ENCODE data around the gene COA6.
"Not testable (repeated sequence)": the region's sequence is repeated elsewhere in the genome, so short reads cannot be mapped to it uniquely, and the experiment has no call there.

COA6 gene

DNA sequence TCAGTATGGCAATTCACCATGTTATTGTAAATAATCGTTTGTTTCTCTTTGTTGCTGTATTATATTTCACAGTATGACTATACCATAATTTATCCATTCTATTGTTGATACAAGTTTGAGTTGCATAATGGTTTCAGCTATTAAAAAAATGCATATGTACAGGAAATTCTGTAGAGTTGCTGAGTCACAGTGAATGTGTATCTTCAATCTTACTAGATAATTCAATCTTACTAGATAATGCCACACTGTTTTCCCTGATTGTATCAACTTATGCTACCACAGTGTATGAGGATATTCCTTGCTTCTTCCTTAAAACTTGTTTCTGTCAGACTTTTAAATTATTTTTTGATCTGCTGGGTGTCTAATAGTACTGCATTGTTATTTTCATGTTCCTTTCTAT is 3.5 kb upstream of the COA6 start:
- no peak for DNase-seq (ENCODE audit: low read depth)

- no peak for DNase-seq (ENCODE audit: low read depth)
These were observed 1.8 kb upstream of the COA6 start for GRCh38 chr1:234371414-234371813.

- DNase-seq (ENCODE audit: low read depth): no peak
These were observed 1.1 kb upstream of the COA6 start for GRCh38 chr1:234372011-234372757.

GRCh38 chr1:234373959-234374254 is 651 bp downstream of the COA6 start:
- no peak for DNase-seq (ENCODE audit: low read depth)

- DNase-seq (ENCODE audit: low read depth): no peak
These were observed 2.4 kb downstream of the COA6 start for GRCh38 chr1:234375672-234376071.

DNA sequence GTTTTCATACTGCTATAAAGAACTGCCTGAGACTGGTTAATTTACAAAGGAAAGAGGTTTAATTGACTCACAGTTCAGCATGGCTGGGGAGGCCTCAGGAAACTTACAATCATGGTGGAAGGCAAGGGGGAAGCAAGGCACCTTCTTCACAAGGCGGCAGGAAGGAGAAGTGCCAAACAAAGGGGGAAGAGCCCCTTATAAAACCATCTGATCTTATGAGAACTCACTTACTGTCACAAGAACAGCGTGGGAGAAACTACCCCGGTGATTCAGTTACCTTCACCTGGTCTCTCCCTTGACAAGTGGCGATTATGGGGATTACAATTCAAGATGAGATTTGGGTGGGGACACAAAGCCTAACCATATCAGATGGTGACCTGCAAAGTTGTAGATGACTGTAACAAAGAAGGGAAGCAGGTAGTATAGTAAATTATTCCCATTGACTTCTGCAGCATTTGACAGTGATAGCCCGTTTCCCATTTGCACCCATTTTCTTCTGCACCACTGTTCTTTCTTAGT is 6.4 kb downstream of the COA6 start:
- not testable (repeated sequence) for DNase-seq (ENCODE audit: low read depth)

DNA sequence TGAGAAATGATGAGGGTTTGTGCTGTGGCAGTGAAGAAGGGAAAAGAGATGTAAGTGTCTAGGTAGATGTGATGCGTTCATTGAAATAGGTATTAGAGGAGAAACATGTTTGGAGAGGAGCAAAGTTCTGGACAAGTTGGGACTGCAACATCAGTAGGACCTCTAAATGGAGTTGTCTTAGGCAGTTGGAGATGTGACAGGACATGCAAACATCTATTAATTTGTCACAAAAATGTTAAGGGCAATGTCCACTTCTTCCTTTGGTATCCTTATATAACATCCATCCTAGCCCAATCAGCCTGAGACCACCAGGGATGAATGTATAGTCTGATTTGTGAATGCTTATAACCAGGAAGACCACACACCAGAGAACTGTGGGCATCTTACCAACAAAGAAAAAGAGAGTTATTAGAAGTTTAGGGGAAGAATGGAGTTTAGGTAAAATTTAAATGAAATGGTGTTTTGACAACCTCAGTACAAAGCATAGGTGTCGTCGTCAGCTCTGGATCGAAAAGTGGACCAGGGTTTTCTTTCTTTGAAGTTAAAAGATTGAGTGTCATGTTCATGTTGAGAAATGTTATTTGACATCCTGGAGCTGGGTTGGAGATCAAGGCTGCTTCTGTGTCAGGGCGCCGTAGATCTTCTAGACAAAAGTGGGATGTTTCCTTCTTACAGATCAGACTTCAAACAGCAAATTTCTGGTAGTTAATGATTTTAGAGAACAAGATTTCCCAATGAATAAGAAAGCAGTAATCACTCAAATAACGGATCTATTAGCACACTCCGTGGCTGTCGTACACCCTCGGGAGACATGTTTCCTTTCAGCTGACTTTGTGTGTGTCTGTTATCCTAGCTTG is 8.7 kb downstream of the COA6 start:
- DNase-seq (ENCODE audit: low read depth): no peak

DNA sequence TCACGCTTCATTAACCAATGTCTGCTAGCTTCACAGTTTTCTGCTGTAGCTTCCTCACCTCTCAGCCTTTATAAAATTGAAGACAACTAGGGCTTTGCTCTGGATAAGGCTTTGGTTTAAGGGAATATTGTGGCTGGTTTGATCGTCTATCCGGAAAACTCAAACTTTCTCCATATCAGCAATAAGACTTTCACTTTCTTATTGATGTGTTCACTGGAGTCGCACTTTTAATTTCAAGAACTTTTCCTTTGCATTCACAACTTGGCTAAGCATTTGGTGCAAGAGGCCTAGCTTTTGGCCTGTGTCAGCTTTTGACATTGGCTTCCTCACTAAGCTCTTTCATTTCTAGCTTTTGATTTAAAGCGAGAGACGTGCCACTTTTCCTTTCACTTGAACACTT is 12.9 kb downstream of the COA6 start:
- DNase-seq (ENCODE audit: low read depth): no peak

DNA sequence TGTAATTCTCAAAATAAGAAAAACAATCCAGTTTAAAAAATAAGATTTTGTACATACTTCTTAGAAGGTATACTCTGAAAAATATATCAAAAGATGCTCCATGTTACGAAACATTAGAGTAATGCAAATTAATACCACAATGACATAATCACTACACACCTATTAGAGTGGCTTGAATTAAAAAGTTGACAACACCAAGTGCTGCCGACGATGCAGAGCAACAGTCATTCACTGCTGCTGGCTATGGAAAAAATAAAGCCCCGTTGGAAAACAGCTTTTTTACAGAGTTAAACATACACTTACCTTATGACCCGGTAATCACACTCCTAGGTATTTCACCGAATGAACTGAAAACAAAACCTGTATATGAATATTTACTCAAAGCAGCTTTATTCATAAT is 14.8 kb downstream of the COA6 start:
- DNase-seq (ENCODE audit: low read depth): no peak

DNA sequence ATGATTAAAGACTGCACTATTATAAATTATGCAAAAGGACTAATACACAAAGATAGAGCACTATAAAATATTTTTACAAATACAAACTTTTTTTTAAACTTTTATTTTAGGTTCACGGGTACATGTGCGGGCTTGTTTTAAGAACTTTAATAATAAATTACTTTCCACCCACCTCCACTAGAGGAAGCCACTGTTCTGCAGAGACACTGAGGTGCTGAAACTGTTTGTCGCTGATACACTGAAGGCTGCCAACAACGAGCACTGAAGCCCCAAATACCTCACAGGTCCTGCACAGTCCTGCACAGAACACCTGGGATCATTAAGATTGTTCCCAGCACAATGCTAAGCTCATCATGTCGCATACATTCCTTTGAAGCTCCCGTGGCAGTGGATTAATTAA is 19.9 kb downstream of the COA6 start:
- DNase-seq (ENCODE audit: low read depth): no peak

- DNase-seq (ENCODE audit: low read depth): no peak
These were observed 22.0 kb downstream of the COA6 start for GRCh38 chr1:234395297-234395696.

DNA sequence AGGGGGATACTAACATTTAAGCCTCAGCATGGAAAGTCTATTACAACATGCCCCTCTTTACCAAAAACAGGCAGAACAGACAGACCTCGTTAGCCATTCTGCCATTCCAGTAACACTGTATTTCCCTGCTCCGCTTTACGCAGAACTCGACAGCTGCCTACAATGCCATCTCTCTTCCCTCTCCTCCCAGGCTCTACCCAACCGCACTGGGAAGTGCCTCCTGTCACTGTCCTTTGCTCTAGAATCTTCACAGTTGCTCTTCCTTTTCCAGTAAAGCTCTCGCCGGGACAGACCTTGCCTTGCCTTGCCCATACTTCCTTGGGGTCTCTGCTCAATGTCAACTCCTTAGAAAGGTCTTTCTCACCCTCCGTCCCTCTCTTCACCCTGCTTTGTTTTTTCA is 22.8 kb downstream of the COA6 start:
- DNase-seq (ENCODE audit: low read depth): no peak

- no peak for DNase-seq (ENCODE audit: low read depth)
These were observed 23.6 kb downstream of the COA6 start for GRCh38 chr1:234396871-234397270.

- DNase-seq (ENCODE audit: low read depth): no peak
These were observed 24.5 kb downstream of the COA6 start for GRCh38 chr1:234397732-234398131.

DNA sequence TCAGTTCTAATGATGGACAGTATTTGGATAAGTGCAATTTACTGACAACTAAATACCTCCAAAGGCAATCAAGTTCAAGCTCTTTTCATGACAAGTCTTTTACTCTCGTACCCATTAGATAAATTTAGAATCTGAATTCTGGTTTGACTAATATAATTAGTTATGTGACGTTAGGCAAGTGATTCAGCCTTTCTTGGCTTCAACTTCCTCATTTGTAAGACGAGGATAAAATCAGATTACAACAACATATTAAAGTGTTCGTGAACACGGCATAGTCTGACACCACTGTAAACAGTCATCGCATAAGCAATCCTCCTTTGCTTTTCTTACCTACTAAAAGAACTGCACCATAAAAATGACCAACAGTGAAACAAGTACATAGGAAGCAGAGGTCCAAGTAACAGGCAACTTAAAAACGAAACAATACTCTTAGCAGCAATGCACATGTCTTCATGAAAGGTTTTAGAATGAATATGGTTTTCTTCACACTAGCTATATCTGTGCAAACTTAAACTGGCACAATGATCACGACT is 25.7 kb downstream of the COA6 start:
- DNase-seq (ENCODE audit: low read depth): no peak

GRCh38 chr1:234399515-234399914 is 26.3 kb downstream of the COA6 start:
- DNase-seq (ENCODE audit: low read depth): not testable (repeated sequence)

DNA sequence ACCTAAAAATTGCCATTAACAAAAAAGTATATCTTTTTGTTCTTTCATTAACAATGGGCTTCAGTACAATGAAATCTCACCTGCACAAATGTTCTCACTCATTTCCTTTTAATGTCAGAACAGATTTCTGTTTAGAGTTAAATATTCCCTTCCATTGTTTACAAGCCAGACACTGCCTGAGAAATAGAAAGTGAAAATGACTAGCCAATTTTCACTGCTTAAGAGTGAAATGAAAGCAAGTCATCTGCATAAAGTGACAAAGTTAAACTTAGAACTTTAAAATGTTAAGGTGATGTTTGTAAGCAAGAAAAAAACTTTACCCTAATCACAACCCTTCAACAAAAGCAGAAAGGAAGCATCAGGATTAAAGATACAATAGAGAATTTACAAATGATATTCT is 27.5 kb downstream of the COA6 start:
- DNase-seq (ENCODE audit: low read depth): no peak

- no peak for DNase-seq (ENCODE audit: low read depth)
These were observed 28.4 kb downstream of the COA6 start for GRCh38 chr1:234401658-234402057.

- no peak for DNase-seq (ENCODE audit: low read depth)
These were observed 29.7 kb downstream of the COA6 start for GRCh38 chr1:234402939-234403338.

DNA sequence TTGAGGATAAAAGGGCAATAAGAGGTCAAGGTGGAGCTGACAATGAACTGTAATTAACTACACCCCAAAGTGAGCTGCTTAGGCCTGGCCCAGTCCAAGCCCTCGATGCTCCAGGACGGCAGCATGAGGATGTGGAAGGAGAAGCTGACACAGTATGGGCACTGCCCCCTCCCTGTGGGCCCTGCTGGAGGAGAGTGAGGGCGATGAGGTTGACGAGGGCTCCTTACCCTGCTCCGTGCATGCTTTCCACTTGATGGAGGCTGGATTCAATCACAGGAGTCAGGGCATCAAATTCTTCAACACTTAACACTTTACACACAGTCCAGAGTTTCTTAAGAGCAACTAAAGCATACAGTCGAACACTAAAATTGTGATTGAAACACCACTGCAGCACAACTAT is 32.4 kb downstream of the COA6 start:
- no peak for DNase-seq (ENCODE audit: low read depth)

DNA sequence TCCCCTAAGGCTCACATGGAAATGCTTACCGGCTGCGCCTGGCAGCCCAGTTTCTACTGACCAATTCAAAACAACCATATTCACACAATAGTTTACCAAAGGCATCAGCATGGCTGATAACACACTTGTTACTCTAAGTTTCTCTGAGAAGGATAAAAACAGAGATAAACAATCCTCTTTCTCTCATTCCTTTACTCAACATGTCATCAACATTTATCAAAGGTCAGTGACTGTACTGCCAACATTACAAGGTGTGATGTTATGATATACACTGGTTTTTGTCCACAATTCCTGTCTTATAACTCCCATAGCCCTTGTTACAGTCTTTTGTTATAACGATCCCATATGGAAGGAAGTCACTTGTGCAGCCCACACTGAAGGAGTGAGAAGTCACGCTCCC is 33.6 kb downstream of the COA6 start:
- no peak for DNase-seq (ENCODE audit: low read depth)

DNA sequence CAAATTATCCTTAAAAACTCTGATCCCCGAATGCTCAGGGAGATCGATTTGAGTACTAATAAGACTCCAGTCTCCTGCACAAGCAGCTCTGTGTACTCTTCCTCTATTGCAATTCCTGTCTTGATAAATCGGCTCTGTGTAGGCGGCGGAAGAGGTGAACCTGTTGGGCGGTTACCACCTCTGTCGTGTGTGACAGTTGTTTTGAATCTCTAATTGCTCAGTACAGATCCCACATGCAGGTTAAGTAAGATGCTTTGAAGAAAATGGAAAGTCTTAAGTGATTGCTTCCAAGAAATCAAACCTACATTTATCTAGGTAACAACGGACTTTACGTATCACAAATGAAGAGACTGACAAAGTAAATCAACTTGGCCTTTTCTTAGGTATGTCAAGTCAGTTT is 35.5 kb downstream of the COA6 start:
- DNase-seq (ENCODE audit: low read depth): no peak

GRCh38 chr1:234409328-234409727 is 36.1 kb downstream of the COA6 start:
- DNase-seq (ENCODE audit: low read depth): no peak
